HT-29 (cell line): Measurements from ENCODE around the gene DGKB. TPM values are rescaled to one million over a fixed set of nuclear protein-coding genes. Genes with fewer than 3 reads are reported as not detected.
A peak's percentile ranks its signal among the peaks of the same experiment; 100 is the strongest.
"Not testable (repeated sequence)": the region's sequence is repeated elsewhere in the genome, so short reads cannot be mapped to it uniquely, and the experiment has no call there.

ENCODE experiments used
- DNase-seq: peaks from one replicate; pipeline ENCODE4 v3.0.0-alpha.2; 2015; ENCODE audit warnings: low spot score
- total RNA-seq: library from RNA; depleted of rRNA; stranded (reverse); fragments of >200 nt; shearing (Covaris generic); gene quantifications from 2 replicates; pipeline ENCODE4 v1.2.3, GENCODE V29; 2014

Gene DGKB
- total RNA-seq, 1 experiment from 2014 or later: 0.41 TPM

- DNase-seq: no peak
Measured at GRCh38 chr7:14293434-14293833, 609.1 kb downstream of the DGKB start.

GRCh38 chr7:14292737-14293136 is 609.8 kb downstream of the DGKB start:
- no peak for DNase-seq

- DNase-seq: no peak
Measured at GRCh38 chr7:14289957-14290356, 612.6 kb downstream of the DGKB start.

- no peak for DNase-seq
Measured at GRCh38 chr7:14288701-14289100, 613.9 kb downstream of the DGKB start.

GRCh38 chr7:14287398-14287797 is 615.2 kb downstream of the DGKB start:
- DNase-seq: no peak

- DNase-seq: no peak
Measured at GRCh38 chr7:14286036-14286435, 616.5 kb downstream of the DGKB start.

- not testable (repeated sequence) for DNase-seq
Measured at GRCh38 chr7:14279065-14279871, 623.3 kb downstream of the DGKB start.

GRCh38 chr7:14275356-14275755 is 627.2 kb downstream of the DGKB start:
- no peak for DNase-seq

GRCh38 chr7:14271441-14271840 is 631.1 kb downstream of the DGKB start:
- DNase-seq: no peak

- DNase-seq: no peak
Measured at GRCh38 chr7:14270099-14270498, 632.5 kb downstream of the DGKB start.

- DNase-seq: no peak
Measured at GRCh38 chr7:14260011-14260410, 642.5 kb downstream of the DGKB start.

- no peak for DNase-seq
Measured at GRCh38 chr7:14258861-14259260, 643.7 kb downstream of the DGKB start.

GRCh38 chr7:14258441-14258840 is 644.1 kb downstream of the DGKB start:
- no peak for DNase-seq

- no peak for DNase-seq
Measured at GRCh38 chr7:14252458-14252857, 650.1 kb downstream of the DGKB start.

GRCh38 chr7:14242175-14242574 is 660.4 kb downstream of the DGKB start:
- DNase-seq: no peak

GRCh38 chr7:14236834-14237233 is 665.7 kb downstream of the DGKB start:
- DNase-seq: peak; percentile 13

- DNase-seq: no peak
Measured at GRCh38 chr7:14235056-14235455, 667.5 kb downstream of the DGKB start.

- DNase-seq: no peak
Measured at GRCh38 chr7:14233868-14234369, 668.6 kb downstream of the DGKB start.

- DNase-seq: peak; percentile 30
Measured at GRCh38 chr7:14233076-14233867, 669.3 kb downstream of the DGKB start.

GRCh38 chr7:14229047-14229446 is 673.5 kb downstream of the DGKB start:
- DNase-seq: no peak

- DNase-seq: no peak
Measured at GRCh38 chr7:14228341-14228740, 674.2 kb downstream of the DGKB start.

- no peak for DNase-seq
Measured at GRCh38 chr7:14226126-14226525, 676.4 kb downstream of the DGKB start.

- DNase-seq: peak; percentile 39
Measured at GRCh38 chr7:14219125-14219524, 683.4 kb downstream of the DGKB start.
